Thoracic aorta (tissue), 2 donors: Measurements from ENCODE around the gene TSPAN17. TPM values are rescaled to one million over a fixed set of nuclear protein-coding genes. Genes with fewer than 3 reads are reported as not detected.

Experiments
- ATAC-seq: fragments of 150-250 bp; one replicate; pipeline ENCODE4 v1.8.0; 2017; ENCODE audit warnings: low read depth; ENCODE audit not compliant: insufficient number of reproducible peaks, low FRiP score
- DNase-seq: peaks from one replicate; pipeline ENCODE4 v3.0.0-alpha.2; 2020; ENCODE audit warnings: low spot score
- H3K27ac ChIP-seq, 2 donors: fragments of 200-600 bp; sonication (generic); 1 replicate in 1 of 2; 2 replicates in 1 of 2; pipeline ENCODE4 v1.5.1; 2016; ENCODE audit warnings: mild to moderate bottlenecking in 2 of 2, moderate library complexity in 2 of 2
- H3K27me3 ChIP-seq: fragments of 200-600 bp; sonication (generic); replicated peaks from 2 replicates; pipeline ENCODE4 v1.6.0; 2016; ENCODE audit warnings: mild to moderate bottlenecking; ENCODE audit not compliant: insufficient read depth
- H3K36me3 ChIP-seq: fragments of 200-600 bp; sonication (generic); one replicate; pipeline ENCODE4 v1.5.1; 2016
- H3K4me1 ChIP-seq, 2 donors: fragments of 200-600 bp; sonication (generic); 1 replicate in 1 of 2; 2 replicates in 1 of 2; pipeline versions ENCODE4 v1.5.1 to v1.6.0; 2016; ENCODE audit warnings: low read depth in 2 of 2, mild to moderate bottlenecking in 1 of 2; ENCODE audit not compliant: control insufficient read depth in 1 of 2
- H3K4me3 ChIP-seq: fragments of 200-600 bp; sonication (generic); 2 replicates; pipeline ENCODE4 v1.5.1; 2016; ENCODE audit warnings: mild to moderate bottlenecking
- H3K9me3 ChIP-seq: fragments of 200-600 bp; sonication (generic); 2 replicates; pipeline ENCODE4 v1.5.1; 2016
- CTCF ChIP-seq: fragments of 200-600 bp; sonication (generic); IDR thresholded peaks from one replicate; pipeline ENCODE4 v1.5.1; 2019; ENCODE audit warnings: antibody characterized with exemption
- total RNA-seq, 2 donors: library from RNA; depleted of rRNA; stranded (reverse); fragments of >200 nt; gene quantifications; one replicate each; pipeline versions ENCODE4 v1.1.0 to v1.2.3, GENCODE V29; 2016

TSPAN17 gene
- total RNA-seq, 2 donors from 2014 or later, result 20.6 to 25.0 TPM

DNA sequence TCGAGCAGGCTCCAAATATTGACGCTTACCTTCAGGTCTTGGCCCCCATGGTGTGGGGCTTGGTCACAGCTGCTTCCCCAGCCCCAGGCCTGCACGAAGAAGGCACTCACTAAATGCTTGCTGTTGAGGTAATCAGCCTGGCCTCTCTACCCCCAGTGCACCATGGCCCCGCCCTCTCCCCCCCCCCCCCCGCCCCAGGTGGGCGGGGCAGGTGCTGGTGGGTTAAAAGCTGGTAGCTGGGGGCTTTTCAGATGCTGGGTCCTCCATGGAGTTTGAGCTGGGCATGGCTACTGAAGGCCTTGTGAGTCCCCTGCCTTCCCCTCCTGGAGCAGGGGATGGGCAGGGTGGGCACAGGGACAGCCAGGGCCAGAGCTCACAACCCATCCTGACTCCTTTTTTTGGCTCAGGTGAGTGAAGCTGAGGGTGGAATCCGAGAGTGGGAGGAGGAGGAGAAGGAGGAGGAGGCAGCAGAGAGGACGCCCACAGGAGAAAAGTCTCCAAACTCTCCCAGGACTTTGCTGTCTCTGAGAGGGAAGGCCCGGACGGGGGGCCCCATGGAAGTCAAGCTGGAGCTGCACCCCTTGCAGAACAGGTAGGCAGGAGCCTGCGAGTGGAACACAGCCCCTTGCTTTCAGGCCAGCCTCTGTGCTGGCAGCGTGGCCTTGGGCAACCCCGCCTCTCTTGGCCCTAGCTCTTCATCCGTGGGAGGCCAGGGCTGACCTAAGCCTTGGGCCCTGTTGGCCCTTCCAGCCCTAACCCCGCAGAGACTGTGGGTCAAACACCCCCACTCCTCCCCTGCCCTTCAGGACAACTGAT is 4.4 kb upstream of the TSPAN17 start:
- H3K36me3 ChIP-seq, result no peaks in the 10 kb centered on the region
- peaks cover 2 to 8% of the 10 kb centered on the region in 2 donors for H3K4me1 ChIP-seq
- H3K27me3 ChIP-seq, result no peaks in the 10 kb centered on the region
- no peak for TF ChIP-seq CTCF
- no peaks in the 10 kb centered on the region for H3K9me3 ChIP-seq
- H3K4me3 ChIP-seq, result no peak overlapping the region
- DNase-seq, result no peak
- no peak for ATAC-seq
- no peak overlapping the region for H3K27ac ChIP-seq

DNA sequence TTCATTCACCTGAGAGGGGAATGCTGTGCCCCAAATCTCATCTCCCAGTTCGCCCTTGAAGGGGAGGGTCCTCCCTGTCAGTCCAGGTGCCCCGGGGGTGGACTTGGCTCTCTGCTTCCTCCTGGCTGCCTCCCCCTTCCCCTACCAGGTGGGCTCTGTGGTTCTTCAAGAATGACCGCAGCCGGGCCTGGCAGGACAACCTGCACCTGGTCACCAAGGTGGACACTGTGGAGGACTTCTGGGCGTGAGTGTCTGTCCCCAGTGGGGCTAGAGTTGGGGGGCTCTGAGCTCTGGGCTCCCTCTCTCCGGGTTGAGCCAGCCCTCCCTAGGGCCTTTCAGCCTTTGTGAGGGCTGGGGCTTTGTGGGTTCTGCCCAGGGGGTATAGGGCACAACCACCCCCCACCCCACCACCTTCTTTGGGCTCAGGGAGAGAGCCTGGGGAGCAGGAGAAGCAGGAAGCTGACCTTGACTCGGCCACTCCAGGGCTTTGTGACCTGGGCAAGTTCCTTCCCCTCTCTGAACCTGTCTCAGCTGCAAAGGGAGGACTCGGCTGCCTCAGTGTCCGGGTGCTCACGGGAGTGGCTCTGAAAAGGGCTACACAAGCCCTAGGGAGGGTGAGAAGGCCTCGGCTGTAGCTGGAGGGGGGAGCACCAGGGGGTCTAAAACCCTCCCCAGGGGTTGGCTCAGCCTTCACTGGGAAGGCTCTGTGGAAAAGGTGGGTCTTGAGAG is 3.6 kb upstream of the TSPAN17 start:
- Histone ChIP-seq H3K27ac (no peak overlapping the region), H3K4me1 (peaks cover 10 to 16% of the 10 kb centered on the region in 2 donors), H3K36me3 (no peaks in the 10 kb centered on the region), H3K27me3 (no peaks in the 10 kb centered on the region), H3K9me3 (no peaks in the 10 kb centered on the region), H3K4me3 (no peak overlapping the region)
- TF ChIP-seq CTCF, result no peak
- ATAC-seq (no peak), DNase-seq (no peak)

- Histone ChIP-seq H3K9me3 (no peaks in the 10 kb centered on the region), H3K27ac (no peak overlapping the region), H3K27me3 (no peaks in the 10 kb centered on the region), H3K4me1 (peaks cover 11 to 21% of the 10 kb centered on the region in 2 donors), H3K36me3 (no peaks in the 10 kb centered on the region), H3K4me3 (no peak overlapping the region)
- no peak for DNase-seq
- ATAC-seq, result no peak
- no peak for TF ChIP-seq CTCF
Observed at GRCh38 chr5:176644294-176644693, 3.0 kb upstream of the TSPAN17 start.

- no peak for TF ChIP-seq CTCF
- ATAC-seq (no peak), DNase-seq (no peak)
- H3K27ac ChIP-seq, result no peak overlapping the region
- H3K4me1 ChIP-seq, result peaks cover 11 to 21% of the 10 kb centered on the region in 2 donors
- H3K36me3 ChIP-seq, result no peaks in the 10 kb centered on the region
- H3K9me3 ChIP-seq, result no peaks in the 10 kb centered on the region
- no peaks in the 10 kb centered on the region for H3K27me3 ChIP-seq
- no peak overlapping the region for H3K4me3 ChIP-seq
Observed at GRCh38 chr5:176644878-176645670, 2.2 kb upstream of the TSPAN17 start.
